Stimulated activated CD4-positive, alpha-beta T cell treated with anti-CD3 and anti-CD28 coated beads, Interleukin-1b, Interleukin-23, amount 100 ng/mL, for 4 hours (primary cell): Measurements from ENCODE around the gene WWC2.

Source experiments
- DNase-seq, 2 donors: peaks; one replicate each; pipeline ENCODE4 v3.0.0-alpha.2; 2020; ENCODE audit warnings: low read depth in 2 of 2

Gene WWC2

DNA sequence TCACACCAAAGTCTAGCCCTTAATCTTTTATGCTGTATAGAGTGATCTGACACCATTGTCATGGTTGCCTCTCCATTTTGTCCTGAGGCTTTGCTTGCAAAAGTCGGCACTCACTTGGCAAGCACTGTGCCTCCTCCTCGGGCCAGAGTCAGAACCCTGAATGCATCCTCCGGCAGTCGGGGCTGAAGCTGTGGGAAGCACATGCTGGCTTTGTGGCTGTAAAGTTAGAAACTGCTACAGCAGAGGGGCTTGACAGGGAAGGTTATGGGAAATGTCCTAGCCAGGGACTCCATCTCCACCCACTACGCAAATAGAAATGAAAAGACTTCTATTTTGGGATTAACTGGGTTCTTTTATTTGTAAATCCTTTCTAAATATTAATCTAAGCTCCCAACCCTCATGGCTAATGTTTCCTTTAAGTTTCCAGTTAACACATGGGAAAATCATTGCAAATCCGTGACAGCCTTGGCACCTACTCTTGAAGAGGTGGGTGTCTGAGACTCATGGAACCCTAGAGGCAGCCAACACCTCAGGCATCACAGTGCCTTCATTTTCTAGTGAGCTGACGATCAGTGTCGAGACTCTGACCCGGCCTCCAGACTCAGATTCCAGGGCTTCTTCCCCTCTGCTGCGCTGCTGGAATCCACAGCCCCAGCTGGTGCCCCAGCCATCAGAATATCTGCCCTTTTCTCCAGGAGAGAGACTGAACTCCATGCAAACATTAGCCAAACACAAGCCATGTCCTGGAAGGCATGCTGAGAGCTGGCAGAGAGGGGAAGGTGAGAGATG, 231.1 kb downstream of the WWC2 start:
- DNase-seq = no peak

DNA sequence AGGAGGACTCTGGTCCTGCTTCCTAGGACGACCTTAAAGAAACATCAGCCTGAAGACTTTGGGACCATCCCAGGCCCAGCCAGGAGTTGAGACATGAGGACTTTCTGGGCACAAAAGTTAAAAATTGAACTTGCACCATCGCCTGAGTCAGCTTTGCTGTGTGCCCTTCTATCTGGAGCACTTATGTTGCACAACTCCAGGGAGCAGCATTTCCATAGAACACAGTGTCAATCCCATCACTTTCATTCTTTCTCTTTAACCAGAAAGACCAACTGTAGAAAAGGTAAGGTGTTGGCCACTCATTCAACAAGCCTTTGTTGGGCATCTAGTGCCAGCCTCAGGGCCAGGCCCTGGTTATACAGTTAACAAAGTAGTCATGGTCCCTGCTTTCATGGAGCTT, 231.8 kb downstream of the WWC2 start:
- DNase-seq = no peak

DNA sequence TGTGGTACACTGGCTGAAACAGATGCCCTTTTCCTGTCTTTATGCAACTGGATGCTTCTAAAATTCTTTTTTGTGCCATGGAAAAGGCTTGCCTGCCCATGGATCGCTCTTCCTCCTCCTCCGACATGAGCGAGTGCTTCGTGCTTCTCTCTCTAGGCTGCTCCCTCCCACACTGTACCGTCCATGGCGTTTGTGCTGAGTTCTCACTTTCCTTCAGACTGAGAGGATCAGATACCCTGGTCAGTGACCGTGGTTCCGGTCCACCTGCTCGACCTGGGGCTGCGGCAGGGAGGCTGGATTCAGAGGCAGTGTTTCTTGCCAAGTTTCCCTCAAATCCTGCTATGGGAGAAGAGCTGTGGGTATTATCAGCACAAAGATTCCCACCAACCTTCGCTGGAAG, 233.4 kb downstream of the WWC2 start:
- DNase-seq = no peak

GRCh38 chr4:183333202-183333601, 234.1 kb downstream of the WWC2 start:
- DNase-seq = no peak

GRCh38 chr4:183333983-183334382, 234.9 kb downstream of the WWC2 start:
- DNase-seq = no peak

DNA sequence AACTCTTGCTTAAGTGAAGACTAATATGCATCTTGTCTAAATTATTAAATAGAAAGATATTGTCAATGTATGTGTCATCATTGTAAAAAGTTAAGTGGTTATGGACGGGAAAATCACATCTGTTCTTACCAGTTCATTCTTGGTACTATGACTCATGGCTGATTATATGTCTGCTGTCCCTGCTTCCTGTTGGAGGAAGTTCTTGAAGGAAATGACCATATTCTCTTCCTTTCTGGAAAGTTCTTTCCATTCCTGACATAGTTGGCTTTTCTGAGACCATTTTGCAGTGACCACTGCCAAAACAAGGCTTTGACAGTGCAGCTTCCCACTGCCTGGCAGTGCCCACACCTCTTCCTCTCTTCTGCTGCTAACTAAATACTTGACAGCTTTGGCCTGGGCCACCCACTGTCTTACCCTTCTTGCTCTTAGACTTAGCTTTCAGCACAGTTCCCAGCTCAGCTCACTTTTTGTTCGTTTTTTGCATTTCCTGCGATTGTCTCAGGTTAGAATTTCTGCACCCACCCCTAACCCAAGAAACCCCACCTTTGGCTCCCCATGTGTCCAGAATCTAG, 236.4 kb downstream of the WWC2 start:
- DNase-seq = no peak

DNA sequence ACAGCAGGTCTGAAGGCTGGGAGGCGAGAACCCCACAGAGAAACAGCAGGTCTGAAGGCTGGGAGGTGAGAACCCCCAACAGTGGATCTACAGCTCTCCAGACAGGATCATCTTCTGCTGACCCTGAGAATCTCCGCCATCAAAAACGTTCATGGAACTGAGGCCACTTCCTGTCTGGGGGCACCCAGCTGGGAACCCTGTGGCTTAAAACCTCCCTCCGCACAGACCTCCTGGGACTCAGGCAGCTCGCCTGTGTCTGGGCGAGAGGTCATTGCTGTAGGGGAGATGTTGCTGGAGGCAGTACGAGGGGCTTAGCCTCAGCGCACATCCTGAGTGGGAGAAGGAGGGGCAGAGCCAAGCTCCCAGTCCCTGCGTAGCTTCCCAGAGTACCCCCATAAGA, 238.3 kb downstream of the WWC2 start:
- DNase-seq = no peak

DNA sequence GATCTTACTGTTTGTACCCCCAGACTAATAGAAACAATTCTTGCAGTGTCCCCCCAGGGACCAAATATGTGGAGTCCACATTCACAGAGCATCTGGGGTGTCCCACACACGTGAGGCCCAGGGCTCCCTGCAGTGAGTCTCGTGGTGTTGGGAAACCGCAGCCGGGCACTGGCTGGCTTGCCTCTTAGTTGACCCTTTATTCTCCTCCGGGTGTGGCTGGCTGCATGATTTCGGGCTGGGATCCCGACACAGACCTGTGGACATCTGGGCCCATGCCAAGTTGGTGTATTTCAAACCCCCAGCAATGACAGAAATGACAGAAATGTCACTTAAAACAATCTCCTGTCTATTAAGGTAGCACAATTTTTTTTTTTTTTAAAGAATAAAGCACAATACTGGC, 238.8 kb downstream of the WWC2 start:
- DNase-seq = no peak

DNA sequence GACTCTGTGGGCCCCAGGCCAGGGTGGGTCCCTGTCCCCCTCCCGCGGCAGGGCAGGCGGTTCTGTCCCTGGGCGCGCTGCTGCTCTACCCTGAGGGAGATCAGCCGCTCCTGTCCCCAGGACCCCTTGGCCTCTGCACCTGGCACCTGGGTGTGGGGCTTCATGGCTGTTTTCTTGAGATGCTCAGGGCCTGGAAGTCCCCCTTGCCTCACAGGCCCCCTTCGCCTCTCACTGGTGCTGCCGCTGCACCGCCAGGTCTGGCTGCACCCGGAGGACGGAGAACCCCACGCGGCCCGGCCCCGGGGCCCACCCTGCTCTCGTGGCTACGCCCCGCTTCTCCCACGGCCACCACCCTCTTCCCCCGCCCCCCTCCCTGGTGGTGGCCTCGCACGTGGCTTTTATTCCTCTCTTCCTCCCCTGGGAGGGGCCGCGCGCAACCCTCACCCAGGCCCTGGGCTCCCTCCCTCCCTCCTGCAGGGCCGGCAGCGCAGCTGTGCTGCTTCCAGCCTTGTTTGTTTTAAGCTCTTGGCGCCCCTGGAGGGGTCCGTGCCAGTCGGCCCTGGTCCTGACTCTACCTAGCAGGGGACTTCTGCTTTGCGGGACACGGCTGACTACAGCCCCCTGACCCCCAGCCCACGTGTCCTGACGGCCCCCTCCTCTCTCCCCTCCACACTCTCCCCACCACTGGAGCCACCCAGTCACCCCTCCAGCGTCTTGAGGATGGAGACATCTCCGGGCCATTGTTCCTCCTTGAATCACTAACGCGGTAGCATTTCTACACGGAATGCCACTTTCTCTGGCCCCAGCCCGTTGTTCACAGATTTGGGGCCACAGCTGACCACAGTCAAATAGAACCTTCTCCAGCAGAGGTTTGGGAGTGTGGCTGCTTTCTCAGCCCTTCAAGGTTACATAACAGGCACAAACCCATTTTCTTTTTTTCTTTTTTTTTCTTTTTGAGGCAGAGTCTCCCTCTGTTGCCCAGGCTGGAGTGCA, 243.8 kb downstream of the WWC2 start:
- DNase-seq = no peak

GRCh38 chr4:183343730-183344129, 244.7 kb downstream of the WWC2 start:
- no peak for DNase-seq

GRCh38 chr4:183344523-183345255, 245.6 kb downstream of the WWC2 start:
- DNase-seq = no peak

GRCh38 chr4:183345261-183345660, 246.2 kb downstream of the WWC2 start:
- no peak for DNase-seq

GRCh38 chr4:183347146-183347545, 248.1 kb downstream of the WWC2 start:
- DNase-seq = no peak

- DNase-seq = no peak
Measured at GRCh38 chr4:183347566-183347965, 248.5 kb downstream of the WWC2 start.

DNA sequence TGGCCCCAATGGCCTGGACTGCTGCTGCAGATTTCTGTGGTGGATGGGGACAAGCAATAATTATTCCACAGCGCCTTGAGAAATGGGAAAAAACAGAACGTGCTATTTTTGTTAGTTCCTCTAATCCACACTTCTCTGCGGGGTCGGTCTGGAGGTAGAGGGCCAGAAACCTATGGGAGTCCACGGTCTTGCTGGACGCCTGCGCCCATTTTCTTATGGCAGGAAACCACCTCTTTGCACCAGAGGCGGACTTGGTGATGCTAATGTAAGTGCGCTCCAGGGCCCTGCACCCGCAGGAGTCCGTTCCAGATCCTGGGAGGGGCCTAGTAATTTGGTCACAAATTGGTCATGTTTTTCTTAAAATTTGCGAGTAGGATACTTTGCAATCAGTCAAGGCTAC, 249.1 kb downstream of the WWC2 start:
- DNase-seq = no peak

- DNase-seq = no peak
Measured at GRCh38 chr4:183348706-183349659, 249.9 kb downstream of the WWC2 start.

GRCh38 chr4:183349673-183350072, 250.6 kb downstream of the WWC2 start:
- no peak for DNase-seq

DNA sequence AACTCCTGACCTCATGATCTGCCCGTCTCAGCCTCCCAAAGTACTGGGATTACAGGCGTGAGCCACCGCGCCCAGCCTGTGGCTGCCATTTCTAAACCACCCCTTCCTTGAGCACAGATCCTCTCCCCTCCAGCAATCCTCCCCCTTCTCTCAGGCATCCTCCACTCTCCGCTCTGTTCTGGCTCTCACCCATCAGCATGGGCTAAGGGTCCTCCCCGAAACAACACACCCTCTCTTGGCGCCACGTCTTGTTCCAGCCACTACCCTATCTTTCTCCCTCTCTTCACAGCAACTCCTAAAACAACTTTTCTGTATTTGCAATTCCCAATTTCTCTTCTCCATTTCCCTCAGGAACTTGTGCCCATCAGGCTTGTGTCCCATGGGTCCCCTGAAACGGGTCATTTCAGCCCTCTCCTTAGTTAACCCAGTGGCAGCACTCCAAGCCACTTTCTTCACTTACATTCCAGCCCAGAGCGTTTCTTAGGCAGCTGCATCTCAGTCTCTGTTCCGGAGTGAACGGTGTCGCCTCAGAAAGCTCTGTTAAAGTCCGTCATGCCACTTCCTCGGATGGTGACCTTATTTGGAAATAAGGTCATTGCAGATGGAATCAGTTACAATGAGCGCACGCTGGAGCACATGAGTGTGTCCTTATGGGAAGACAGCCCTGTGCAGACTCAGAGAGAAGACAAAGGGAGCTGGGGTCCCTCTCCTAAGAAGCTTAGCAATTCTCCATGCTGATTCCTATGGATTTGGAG, 251.4 kb downstream of the WWC2 start:
- DNase-seq = no peak

- DNase-seq = no peak
Measured at GRCh38 chr4:183352546-183352945, 253.5 kb downstream of the WWC2 start.

DNA sequence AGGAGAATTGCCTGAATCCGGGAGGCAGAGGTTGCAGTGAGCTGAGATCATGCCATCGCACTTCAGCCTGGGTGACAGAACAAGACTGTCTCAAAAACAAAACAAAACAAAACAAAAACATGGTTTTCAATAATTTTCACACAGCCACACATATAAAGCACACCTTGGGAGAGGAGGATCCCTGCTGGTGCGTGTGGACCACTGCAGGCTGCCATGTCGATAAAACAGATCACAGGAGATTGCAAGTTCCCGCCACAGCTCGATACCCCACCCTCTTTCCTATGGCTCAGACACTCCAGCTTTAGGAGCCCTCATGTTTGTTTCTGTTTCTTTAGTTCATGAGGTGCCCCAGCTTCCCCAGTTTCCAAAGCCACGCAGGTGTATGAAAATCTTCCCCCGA, 254.5 kb downstream of the WWC2 start:
- DNase-seq = no peak
